Fibroblast of upper back skin (primary cell): ENCODE measurements around the gene ABCF1.
"Not testable (repeated sequence)": the region's sequence is repeated elsewhere in the genome, so short reads cannot be mapped to it uniquely, and the experiment has no call there.

ENCODE experiments used
- DNase-seq: peaks from one replicate; pipeline ENCODE4 v3.0.0-alpha.2; 2013

ABCF1 gene

DNA sequence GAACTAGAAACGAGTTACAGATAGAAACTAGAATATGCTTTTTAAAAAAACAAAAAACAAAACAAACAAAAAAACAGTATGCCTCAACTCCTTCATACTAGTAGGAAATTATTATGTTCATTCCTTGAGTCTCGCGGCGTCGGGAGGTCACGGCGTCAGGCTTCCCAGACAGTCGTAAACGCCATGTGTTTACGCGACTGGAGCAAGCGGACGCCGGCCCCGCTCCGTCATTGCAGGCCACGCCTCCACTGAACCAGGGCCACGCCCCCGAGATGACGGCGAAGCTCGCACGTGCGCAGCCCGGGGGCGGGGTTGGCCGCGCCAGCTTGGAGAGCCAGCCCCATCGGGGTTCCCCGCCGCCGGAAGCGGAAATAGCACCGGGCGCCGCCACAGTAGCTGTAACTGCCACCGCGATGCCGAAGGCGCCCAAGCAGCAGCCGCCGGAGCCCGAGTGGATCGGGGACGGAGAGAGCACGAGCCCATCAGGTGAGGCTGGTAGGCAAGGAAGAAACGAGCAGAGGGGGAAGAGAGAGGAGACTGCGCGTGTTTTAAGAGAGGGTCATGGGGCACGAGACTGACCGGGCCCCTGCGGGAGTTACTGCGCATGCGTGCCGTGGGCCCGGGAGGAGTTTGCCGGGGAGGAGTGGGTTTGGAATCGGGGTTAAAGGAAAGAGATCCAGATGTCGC is at the start of gene ABCF1:
Gene ABCF1, plus strand, starts transcription at position 368 of the 687 bp plus-strand sequence. Its CDS starts 46 bp downstream, at position 414.
- DNase-seq = peak; percentile 96

DNA sequence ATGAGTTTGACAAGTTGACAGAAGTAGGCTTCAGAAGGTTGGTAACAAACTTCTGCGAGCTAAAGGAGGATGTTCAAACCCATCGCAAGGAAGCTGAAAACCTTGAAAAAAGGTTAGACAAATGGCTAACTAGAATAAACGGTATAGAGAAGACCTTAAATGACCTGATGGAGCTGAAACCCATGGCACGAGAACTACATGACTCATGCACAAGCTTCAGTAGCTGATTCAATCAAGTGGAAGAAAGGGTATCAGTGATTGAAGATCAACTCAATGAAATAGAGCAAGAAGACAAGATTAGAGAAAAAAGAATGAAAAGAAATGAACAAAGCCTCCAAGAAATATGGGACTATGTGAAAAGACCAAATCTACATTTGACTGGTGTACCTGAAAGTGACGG is 49.3 kb upstream of the ABCF1 start:
- DNase-seq = not testable (repeated sequence)

- DNase-seq = not testable (repeated sequence)
Measured at GRCh38 chr6:30526444-30526843, 44.8 kb upstream of the ABCF1 start.

- not testable (repeated sequence) for DNase-seq
Measured at GRCh38 chr6:30529349-30529875, 41.8 kb upstream of the ABCF1 start.

- DNase-seq = no peak
Measured at GRCh38 chr6:30530014-30530413, 41.2 kb upstream of the ABCF1 start.

DNA sequence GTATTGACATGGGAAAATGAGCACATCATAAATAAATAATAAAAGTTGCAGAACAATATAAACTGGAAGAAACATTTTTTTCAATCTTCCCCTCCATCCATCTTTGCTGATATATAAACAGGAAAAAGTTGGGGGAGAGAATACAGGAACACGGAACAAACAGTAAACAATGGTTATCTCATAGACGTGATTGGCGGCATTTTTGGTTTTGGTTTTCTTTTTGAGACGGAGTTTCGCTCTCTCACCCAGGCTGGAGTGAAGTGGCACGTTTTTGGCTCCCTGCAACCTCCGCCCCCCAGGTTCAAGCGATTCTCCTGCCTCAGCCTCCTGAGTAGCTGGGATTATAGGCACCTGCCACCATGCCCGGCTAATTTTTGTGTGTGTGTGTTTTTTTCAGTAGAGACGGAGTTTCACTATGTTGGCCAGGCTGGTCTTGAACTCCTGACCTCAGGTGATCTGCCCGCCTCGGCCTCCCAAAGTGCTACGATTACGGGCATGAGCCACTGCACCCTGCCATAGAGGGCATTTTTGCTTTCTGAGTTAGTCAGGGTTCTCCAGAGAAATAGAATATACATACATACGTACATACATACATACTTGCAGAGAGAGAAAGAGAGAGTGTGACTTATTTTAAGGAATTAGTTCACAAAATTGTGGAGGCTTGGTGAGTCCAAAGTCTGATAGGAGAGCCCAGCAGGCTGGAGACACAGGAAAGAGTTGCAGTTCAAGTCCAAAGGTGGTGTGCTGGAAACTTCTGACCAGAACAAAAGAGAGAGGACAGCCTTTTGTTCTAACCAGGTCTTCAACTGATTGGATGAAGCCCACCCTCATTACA is 37.6 kb upstream of the ABCF1 start:
- no peak for DNase-seq

DNA sequence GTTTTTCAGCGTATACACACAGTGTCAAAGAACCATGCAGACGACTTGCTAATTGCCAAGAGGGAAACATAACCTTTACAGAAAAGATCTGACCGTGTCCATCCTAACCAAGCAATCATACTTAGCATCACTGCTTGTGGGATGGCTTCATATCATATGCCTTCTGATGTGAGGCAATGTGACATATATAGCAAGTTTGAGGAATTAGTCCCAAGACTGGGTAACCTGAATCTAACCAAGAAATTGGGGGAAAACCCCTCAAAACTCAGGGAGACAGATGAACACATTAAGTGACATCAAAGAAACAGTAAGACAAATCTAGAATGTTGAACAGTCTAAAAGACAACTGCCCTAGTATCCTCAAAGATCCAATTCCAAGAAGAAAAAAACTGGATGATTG is 33.3 kb upstream of the ABCF1 start:
- no peak for DNase-seq

- peak; percentile 78 for DNase-seq
Measured at GRCh38 chr6:30541515-30542403, 29.5 kb upstream of the ABCF1 start.

DNA sequence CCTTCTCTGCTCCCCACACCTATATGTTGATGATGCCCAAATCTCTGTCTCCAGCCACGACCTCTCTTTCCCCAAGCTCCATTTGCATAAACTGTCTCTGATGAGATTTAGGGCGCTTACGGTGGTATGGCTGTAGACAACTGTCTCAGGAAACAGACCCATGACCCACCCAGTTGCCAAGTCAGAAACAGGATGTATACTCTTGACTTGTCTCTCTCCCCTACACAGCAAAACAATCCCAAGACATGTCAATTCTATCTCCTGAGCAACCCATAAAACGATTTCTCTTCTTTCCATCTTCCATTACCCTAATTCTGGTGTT is 28.9 kb upstream of the ABCF1 start:
- DNase-seq = no peak

DNA sequence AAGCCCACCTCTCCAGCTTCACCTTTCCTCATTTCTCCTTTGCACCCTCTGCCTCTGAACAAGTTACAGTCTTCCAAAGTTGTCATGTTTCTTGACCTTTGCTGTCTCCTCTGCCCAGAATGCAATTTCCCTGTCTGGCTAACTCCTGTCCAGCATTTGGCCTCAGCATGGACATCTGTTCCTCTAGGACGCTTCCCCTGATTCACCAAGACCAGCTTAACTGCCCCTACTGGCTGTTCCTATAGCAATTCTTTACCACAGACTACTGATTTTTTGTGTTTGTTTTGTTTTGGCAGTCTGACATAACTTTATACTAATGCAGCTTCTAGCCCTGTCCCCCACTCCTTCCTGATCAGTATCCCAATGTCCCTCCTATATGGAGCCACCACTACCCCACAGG is 28.3 kb upstream of the ABCF1 start:
- no peak for DNase-seq

DNA sequence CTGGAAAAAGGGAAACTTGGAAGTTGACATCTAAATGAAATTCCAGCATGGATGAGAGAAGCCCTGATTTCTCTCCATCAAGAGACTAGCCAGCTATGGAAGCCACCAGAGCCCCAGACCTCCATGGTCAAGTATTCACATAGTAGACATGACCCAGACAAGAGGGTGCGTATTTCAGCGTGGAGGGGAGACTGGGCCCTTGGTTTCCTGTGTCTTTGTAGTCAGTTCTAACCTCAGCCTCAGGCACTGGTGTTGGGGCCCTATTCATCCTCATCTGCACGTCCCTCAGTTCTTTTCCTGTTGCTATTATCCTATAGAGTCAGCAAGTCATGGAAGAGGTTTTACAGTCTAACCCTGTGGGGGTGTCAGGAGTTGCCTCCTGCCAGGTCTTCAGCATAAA is 27.4 kb upstream of the ABCF1 start:
- DNase-seq = no peak

DNA sequence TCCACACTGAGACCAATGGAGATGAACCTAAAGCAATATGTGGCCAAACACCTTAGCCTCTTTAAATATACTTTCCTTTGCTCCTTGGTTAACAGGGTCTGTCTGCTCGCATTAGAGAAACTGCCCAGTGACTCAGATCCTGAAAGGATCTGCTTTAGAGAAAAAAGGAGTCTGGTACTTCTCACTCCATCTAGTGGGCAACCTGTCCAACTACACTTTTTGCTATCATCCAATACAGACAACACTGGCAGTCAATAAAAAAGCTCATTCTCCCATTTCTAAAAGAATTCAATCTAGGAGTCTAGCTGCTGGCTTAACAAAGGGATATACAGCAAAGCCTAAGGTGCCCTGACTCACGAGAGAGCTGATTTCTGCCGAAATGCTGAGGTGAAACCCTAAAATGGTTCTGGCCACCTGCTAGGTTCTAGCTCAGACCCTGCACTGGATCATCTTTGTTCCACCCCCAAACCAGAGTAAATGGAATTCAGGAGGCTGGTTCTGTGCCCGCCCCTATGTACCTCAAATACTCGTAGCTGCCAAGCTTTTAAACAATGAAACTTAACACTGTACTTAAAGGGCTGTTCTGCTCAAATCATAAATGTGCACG is 26.5 kb upstream of the ABCF1 start:
- peak; percentile 72 for DNase-seq

GRCh38 chr6:30547454-30547853 is 23.8 kb upstream of the ABCF1 start:
- DNase-seq = no peak

DNA sequence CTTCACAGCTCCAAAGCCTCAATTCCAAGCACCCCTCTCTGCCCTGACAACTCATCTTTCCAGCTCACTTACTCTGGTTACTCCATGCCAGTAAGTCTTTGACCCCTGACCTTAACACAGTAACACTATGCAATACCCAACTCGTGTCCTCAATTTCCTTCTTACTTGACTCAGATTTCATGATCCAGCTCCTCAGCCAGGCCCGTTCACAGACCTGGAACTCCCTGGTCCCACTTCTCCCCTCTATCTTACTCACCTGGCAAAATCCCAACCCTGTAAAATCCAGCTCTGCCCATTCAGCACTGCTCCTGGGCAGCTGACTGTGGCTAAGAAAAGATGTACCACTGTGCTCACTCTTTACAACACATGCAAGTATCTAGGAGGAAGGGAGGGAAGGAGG is 22.9 kb upstream of the ABCF1 start:
- DNase-seq = no peak

DNA sequence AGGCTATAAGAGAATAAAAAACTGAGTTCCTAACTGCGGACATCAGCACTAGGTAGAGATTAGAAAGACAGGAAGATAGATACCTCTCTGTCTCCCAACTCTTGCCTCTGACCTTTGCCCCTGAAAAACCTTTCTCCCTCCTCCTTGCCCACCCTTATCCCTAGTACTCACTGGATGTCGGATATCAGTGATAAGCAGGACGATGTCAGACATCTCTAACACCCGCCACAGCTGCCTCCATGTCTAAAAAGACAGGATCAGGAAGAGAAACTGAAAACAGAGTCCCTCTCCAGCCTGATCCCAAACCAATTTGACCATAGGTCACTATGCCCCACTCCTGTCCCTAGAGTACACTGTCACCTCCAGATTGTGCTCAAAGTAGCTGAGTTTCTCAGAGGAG is 16.8 kb upstream of the ABCF1 start:
- no peak for DNase-seq

GRCh38 chr6:30554962-30555815 is 16.1 kb upstream of the ABCF1 start:
- peak; percentile 22 for DNase-seq

DNA sequence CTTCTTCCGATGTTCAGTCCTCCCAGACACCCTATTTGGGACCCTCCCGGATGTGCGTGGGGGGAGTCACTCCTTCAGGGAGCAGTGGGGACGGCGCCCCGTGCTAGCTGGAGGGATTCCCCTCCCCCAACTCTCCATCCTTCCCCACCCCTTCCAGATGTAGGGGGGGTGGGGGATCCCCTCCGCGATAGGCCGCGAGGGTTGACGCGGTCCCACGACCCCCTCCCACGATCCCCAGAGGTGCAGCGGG is 15.5 kb upstream of the ABCF1 start:
- DNase-seq = no peak

- peak; percentile 84 for DNase-seq
Measured at GRCh38 chr6:30556066-30556905, 15.0 kb upstream of the ABCF1 start, which contains the start of gene GNL1. Gene GNL1, minus strand, starts transcription at chr6:30556489. Its CDS starts 286 bp downstream, at chr6:30556203.

GRCh38 chr6:30556906-30557682 is 14.1 kb upstream of the ABCF1 start, which contains the start of gene PRR3:
Gene PRR3, plus strand, starts transcription at chr6:30557295. Its CDS starts 50 bp downstream, at chr6:30557345.
- peak; percentile 88 for DNase-seq

DNA sequence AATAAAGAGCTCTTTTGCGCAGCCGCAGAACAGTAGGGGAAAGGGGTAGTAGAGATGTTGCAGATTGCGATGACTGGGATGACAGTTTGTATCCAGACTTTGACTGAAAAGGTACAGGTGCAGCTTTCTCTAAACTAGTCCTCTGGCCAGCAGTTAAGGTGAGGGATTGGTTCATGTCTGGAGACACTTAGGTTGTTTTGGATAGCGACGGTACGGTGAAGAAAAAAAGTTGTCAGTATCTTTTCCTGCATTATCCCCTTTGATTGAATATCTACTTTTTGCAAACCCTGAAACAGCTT is 13.6 kb upstream of the ABCF1 start:
- DNase-seq = no peak
